ENCODE data around the gene PDPN. TPM values are rescaled to one million over a fixed set of nuclear protein-coding genes. Genes with fewer than 3 reads are reported as not detected.

Gene PDPN
- total and polyA plus RNA-seq, 2 experiments from 2014 or later, result 67.3 to 82.8 TPM

DNA sequence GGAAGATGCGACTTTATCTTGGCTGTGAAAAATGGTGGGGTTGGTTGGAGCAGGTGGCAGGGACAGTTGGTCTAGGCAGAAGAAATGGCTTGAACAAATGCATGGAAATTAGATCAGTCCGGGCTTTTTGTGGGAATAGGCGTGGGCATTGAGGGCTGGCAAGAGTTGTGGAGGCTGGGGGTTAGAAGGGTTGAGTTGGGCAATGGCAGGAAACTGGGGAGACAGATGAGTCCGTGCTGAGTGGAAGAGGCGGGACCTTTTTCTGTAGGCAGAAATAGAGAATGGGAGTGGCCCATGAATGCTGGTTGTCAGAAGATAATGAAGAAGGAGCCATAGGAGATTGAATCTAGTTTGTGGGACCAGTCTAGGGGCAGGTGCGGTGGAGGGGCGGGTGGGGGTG is 6.9 kb downstream of the PDPN start:
- no peak overlapping the region for H3K4me2 ChIP-seq
- no peak for DNase-seq (ENCODE audit: low spot score)
- peaks cover 96% of the 10 kb centered on the region for H3K79me2 ChIP-seq (replicated peaks; ENCODE audit: insufficient read depth)
- H3K9me3 Mint-ChIP-seq, result no peaks in the 10 kb centered on the region
- no peaks in the 10 kb centered on the region for H3F3A ChIP-seq (replicated peaks; ENCODE audit: low read depth)
- no peak overlapping the region for H2AFZ ChIP-seq
- TF ChIP-seq NANOG (IDR thresholded peaks at IDR 0.05; ENCODE audit: borderline replicate concordance), result no peak
- no peak for TF ChIP-seq EZH2 (IDR thresholded peaks at IDR 0.05; ENCODE audit: low read depth, unreplicated experiment)
- TF ChIP-seq, protein P1, sequence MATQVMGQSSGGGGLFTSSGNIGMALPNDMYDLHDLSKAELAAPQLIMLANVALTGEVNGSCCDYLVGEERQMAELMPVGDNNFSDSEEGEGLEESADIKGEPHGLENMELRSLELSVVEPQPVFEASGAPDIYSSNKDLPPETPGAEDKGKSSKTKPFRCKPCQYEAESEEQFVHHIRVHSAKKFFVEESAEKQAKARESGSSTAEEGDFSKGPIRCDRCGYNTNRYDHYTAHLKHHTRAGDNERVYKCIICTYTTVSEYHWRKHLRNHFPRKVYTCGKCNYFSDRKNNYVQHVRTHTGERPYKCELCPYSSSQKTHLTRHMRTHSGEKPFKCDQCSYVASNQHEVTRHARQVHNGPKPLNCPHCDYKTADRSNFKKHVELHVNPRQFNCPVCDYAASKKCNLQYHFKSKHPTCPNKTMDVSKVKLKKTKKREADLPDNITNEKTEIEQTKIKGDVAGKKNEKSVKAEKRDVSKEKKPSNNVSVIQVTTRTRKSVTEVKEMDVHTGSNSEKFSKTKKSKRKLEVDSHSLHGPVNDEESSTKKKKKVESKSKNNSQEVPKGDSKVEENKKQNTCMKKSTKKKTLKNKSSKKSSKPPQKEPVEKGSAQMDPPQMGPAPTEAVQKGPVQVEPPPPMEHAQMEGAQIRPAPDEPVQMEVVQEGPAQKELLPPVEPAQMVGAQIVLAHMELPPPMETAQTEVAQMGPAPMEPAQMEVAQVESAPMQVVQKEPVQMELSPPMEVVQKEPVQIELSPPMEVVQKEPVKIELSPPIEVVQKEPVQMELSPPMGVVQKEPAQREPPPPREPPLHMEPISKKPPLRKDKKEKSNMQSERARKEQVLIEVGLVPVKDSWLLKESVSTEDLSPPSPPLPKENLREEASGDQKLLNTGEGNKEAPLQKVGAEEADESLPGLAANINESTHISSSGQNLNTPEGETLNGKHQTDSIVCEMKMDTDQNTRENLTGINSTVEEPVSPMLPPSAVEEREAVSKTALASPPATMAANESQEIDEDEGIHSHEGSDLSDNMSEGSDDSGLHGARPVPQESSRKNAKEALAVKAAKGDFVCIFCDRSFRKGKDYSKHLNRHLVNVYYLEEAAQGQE (IDR thresholded peaks at IDR 0.05; ENCODE audit: unreplicated experiment), result no peak
- no peaks in the 10 kb centered on the region for H3K36me3 ChIP-seq (ENCODE audit: insufficient read depth)
- H3K9me2 ChIP-seq (ENCODE audit: insufficient read depth), result no peaks in the 10 kb centered on the region
- H4K20me1 ChIP-seq (replicated peaks; ENCODE audit: insufficient read depth), result peaks cover 36% of the 10 kb centered on the region
- no peaks in the 10 kb centered on the region for H3K27me3 ChIP-seq (ENCODE audit: insufficient read depth)
- H3K27me3 Mint-ChIP-seq (ENCODE audit: insufficient read depth, low read depth, poor library complexity), result peaks cover 5% of the 10 kb centered on the region
- H3K27ac ChIP-seq (ENCODE audit: low read depth), result no peak overlapping the region
- H3K4me3 Mint-ChIP-seq, result no peak overlapping the region
- peak overlapping the region; percentile 3; the same call in 1 of the 2 replicates for H3K27ac Mint-ChIP-seq
- peaks cover 40% of the 10 kb centered on the region for H3K36me3 Mint-ChIP-seq (ENCODE audit: low read depth)
- peaks cover 45% of the 10 kb centered on the region for H3K4me1 ChIP-seq (ENCODE audit: insufficient read depth)
- peaks cover 52% of the 10 kb centered on the region for H3K4me1 Mint-ChIP-seq
- H3K4me3 ChIP-seq, result no peak overlapping the region
- no peak for ATAC-seq

DNA sequence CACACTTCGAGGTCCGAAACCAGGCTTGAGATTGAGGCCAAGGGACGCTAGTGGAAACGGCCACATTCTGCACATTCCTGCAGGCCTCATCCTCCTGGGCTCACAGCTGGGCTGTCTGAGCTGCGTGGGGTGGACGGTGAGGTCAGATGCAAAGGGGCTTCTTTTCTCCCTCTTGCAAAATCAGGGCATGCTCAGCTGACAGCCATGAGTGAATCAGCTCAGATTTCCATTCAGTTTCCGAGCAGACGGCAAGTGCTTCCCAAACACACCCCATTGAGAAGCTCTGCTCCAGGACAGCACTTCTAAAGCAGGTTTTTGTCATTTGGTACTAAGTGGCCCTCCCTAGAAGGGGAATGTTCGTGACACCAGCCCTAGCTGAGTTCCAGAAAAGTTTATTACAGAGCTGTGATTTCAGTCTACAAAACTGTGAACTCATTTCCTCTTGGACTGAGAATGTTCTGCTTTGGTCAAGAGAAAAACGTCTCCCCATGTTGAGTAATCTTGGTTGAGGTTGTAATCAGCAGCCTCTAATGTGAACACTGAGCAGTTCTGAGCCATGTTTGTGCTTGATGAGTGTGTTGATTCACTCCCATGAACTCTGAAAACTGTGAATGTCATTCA is 10.0 kb downstream of the PDPN start:
- TF ChIP-seq NANOG (IDR thresholded peaks at IDR 0.05; ENCODE audit: borderline replicate concordance) (no peak), JUNB (IDR thresholded peaks at IDR 0.05; ENCODE audit: unreplicated experiment) (no peak), EZH2phosphoT487 (IDR thresholded peaks at IDR 0.05; ENCODE audit: unreplicated experiment) (no peak), ZNF114 (CRISPR knock-in tag; IDR thresholded peaks at IDR 0.05) (no peak), ZNF331 (CRISPR knock-in tag; IDR thresholded peaks at IDR 0.05; ENCODE audit: low read depth) (no peak)
- no peak overlapping the region for H2AFZ ChIP-seq
- no peaks in the 10 kb centered on the region for H3K27me3 ChIP-seq (ENCODE audit: insufficient read depth)
- DNase-seq (ENCODE audit: low spot score) (peak; percentile 58), ATAC-seq (peak; percentile 86)
- H3K9me2 ChIP-seq (ENCODE audit: insufficient read depth), result no peaks in the 10 kb centered on the region
- no peak overlapping the region for H3K4me3 ChIP-seq
- H4K20me1 ChIP-seq (replicated peaks; ENCODE audit: insufficient read depth), result peaks cover 45% of the 10 kb centered on the region
- H3F3A ChIP-seq (replicated peaks; ENCODE audit: low read depth), result no peaks in the 10 kb centered on the region
- peaks cover 5% of the 10 kb centered on the region; the same call in 1 of the 2 replicates for H3K36me3 ChIP-seq (ENCODE audit: insufficient read depth)
- H3K27ac Mint-ChIP-seq, result 0 out of 2 replicates have a peak overlapping the region, but pooled peaks have one; percentile 4
- peak overlapping the region; percentile 21; the same call in 1 of the 2 replicates for H3K4me2 ChIP-seq
- peaks cover 3% of the 10 kb centered on the region for H3K27me3 Mint-ChIP-seq (ENCODE audit: insufficient read depth, low read depth, poor library complexity)
- peaks cover 20% of the 10 kb centered on the region for H3K4me1 ChIP-seq (ENCODE audit: insufficient read depth)
- peaks cover 32% of the 10 kb centered on the region for H3K4me1 Mint-ChIP-seq
- H3K79me2 ChIP-seq (replicated peaks; ENCODE audit: insufficient read depth), result peaks cover 97% of the 10 kb centered on the region
- H3K9me3 Mint-ChIP-seq, result no peaks in the 10 kb centered on the region
- H3K4me3 Mint-ChIP-seq, result no peak overlapping the region
- H3K27ac ChIP-seq (ENCODE audit: low read depth), result no peak overlapping the region
- H3K36me3 Mint-ChIP-seq (ENCODE audit: low read depth), result peaks cover 50% of the 10 kb centered on the region

Data from GM23338 (cell line).